ENCODE measurements around the gene OR51Q1. TPM values are rescaled to one million over a fixed set of nuclear protein-coding genes. Genes with fewer than 3 reads are reported as not detected.

The OR51Q1 gene, protein sequence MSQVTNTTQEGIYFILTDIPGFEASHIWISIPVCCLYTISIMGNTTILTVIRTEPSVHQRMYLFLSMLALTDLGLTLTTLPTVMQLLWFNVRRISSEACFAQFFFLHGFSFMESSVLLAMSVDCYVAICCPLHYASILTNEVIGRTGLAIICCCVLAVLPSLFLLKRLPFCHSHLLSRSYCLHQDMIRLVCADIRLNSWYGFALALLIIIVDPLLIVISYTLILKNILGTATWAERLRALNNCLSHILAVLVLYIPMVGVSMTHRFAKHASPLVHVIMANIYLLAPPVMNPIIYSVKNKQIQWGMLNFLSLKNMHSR
- total RNA-seq = not detected in 2 replicates

DNA sequence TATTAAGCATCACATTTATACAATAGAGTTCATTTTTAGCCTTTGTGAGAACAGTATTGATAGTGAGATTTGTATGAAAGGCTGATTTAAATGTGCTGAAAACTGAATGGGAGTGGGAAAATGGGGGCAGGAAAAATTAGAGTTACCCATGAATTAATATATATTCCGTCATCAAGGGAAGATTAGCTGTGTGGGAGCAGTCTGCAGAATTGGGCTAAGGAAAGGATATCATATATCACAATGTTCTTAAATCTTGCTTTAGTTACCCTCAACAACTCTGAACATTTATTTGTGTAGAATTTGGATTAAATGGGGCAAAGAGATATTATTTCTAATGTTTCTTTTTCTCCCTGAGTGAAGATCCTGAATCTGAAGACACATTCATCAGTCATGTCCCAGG is at the start of gene OR51Q1:
Gene OR51Q1 (plus strand): TSS at position 301 of the 400 bp plus-strand sequence. CDS start 90 bp downstream, at position 391.
- no peak for DNase-seq (ENCODE audit: low read depth in 2 of 2)

DNA sequence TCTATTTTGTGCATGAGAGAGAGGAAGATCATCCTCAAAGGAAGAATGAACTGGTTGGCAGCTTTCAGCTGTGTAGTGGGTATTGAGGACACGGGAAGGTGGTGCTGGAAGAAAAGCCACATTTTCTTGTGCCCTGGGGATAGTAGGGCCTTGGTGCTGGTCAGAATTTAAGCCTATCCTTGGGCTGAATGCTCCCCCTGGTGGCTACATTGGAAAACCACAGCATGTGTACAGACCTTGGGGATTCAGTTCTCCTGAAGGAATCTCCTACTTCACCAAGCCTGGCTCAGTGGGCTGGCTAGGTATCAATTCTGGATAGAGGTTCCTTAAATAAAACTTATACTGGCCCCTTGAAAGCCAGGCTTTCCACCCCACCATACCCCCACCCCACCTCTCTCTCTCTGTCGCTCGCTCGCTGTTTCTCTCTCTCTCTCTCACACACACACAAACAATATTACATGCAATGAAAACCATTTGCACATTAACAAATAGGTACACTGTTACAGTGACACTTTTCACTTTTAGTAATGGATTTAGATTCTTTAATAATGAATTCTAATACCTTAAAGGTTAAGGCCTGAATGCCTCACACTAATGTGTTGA is 41.1 kb upstream of the OR51Q1 start:
- peak; percentile 33 to 75 for DNase-seq (ENCODE audit: low read depth in 2 of 2)

DNA sequence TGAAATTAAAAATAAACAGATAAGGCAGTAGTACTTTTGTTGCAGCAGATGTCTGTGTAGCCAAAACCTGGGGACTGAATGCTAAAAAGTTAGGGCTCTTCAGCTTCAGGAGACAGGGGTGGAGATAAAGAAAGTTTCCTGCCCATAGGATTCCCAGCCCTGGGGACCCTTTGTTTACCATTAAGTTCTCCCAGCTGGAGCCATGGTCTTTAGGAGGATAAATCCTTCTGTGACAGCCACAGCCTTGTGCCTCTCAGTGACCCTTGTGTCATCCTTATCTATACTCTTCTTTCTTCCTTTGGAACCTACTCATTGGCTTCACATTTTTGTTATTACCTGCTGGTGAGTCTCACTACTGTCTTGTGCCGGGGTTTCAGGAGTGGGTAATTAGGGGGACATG is 38.3 kb upstream of the OR51Q1 start, which contains the start of gene OR51M1:
Gene OR51M1 (plus strand): TSS at position 237 of the 400 bp plus-strand sequence. CDS start 5,587 bp downstream, outside the sequence.
- DNase-seq (ENCODE audit: low read depth in 2 of 2) = no peak

DNA sequence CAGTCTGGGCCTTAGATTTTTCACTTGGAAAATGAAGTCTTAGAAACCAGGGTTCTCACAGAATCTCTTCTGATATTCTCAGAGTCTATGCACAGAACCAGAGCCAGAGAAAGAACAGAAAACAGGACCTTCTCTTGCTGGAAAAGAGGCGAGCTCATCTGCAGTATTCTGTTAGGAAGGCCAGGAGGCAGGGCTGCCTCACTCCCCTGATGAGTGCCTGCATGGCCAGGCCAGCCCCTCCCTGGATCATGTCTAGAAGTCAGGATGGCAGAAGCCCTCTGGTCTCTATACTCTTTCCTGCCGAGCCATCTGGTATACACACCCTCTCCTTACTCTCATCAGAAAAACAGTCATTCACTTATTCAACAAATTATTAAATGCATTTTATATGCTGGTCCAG is 37.6 kb upstream of the OR51Q1 start:
- no peak for DNase-seq (ENCODE audit: low read depth in 2 of 2)

DNA sequence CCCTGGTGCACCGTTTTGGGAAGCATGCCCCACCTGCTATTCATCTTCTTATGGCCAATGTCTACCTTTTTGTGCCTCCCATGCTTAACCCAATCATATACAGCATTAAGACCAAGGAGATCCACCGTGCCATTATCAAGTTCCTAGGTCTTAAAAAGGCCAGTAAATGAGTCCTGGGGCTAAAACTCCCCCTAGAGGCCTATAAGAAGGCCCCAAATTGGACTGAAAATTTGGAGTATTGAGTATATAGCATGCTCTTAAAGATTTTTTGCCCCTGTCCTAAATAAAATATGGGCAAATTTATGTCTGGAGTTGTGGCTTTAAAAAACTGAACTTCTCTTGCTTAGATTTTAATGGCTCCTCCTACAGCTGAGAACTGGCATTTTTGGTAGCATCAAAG is 31.7 kb upstream of the OR51Q1 start:
- no peak for DNase-seq (ENCODE audit: low read depth in 2 of 2)

DNA sequence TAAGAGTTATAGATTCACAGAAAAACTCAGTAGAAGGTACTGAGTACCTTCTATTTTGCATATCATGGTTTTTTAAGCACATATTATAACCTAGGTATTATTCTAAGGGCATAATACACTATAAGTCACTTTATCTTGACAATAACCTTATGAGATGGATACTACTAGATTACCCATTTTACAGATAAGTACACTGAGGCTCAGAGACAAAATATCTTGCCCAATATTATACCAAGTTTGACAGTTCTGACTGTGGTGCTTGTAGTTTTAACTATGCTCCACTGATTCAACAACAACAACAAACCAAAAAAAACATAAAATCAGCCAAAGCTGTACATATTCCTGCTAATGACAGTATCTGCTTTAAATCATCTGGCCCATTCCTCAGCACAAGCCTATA is 27.8 kb upstream of the OR51Q1 start:
- DNase-seq (ENCODE audit: low read depth in 2 of 2) = no peak

DNA sequence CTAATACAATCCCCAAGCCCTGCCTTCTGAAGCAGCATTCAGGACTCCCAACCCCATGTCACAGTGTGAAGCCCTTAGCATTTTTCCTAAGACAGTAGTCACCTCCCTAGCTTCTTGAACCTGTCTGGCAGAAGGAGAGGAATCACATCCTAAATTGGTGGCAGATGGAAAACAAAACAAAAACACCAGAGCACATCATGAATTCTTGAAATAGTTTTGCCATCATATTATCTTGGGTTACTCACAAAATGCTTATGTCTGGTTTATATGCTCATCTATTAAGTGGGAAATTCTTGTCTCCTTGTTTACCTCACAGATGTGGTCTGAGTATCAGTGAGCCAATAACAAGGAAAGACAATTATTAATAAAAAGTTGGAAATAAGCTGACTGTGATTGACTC is 23.0 kb upstream of the OR51Q1 start:
- no peak for DNase-seq (ENCODE audit: low read depth in 2 of 2)

DNA sequence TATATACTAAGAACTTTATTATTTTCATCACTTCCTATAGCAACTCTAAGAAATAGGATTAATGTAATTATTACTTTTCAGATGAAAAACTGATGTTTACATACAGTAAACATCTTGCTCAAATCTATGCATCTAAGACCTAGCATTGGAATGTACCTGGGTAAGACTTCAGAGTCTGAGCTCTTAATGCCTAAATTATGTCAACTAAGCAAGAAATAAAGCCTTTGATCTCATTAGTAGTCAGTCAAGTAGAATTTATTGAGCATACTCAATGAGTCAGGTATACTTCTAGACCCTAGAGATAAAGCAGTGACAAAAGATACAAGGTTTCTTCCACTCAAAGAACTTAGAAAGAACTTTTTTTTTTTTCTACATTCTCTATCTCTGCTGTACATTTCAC is 16.7 kb upstream of the OR51Q1 start:
- no peak for DNase-seq (ENCODE audit: low read depth in 2 of 2)

DNA sequence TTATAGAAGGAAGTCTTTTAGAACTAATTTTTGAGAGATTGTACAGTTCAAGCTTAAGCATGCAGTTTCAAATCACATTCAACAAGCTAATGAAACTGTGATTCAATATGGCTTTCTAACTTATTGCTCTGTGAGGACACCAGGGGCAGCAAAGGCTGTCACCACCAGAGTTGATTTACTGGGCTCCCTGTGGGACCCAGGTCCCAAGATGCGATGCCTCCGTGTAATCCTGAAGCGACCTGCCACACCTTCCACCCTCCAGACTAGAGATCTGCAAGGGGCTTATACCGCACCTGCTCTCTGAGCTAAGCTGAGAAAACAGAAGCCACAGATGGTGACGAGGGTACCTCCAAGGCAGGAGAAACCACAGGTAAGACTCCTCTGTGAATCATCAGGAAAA is 918 bp upstream of the OR51Q1 start:
- no peak for DNase-seq (ENCODE audit: low read depth in 2 of 2)

DNA sequence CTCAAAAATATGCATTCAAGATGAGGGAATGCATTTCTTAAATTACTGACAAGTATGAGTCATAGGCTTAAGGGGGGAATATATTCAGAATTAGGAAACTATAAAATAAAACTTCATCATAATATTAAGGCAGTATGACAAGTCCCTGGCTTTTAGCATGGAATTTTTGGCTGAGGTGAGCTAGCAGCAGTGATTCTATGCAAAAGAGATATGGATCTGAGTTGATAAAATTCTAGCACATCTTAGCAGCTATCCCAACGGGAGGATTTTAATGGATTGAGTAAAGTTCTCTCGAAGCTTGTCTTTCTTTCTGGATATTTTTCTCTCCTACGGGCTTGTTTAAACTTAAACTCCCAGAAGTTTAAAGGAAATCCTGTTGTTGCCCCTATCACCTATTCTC is 1.2 kb downstream of the OR51Q1 start:
- no peak for DNase-seq (ENCODE audit: low read depth in 2 of 2)

DNA sequence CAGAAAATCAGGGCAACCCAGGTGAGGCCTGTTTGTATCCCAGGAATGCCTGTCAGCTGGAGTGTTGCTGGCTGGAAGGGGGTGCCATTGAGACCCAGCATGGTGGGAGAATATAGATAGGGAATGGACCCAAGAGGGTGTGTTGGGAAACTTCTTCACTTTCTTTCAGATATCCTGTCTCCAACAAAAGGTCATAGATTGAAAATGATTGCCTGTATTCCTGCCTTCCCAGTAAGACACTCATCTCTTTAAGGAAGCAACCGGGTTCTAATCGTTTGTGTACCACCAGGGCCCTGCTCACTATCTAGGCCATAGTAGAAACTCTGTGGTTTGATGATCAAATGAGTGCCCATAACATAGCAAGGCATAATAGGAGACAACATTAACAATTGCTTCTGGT is 19.5 kb downstream of the OR51Q1 start, which contains the start of gene OR51I1:
Gene OR51I1 (minus strand): TSS at position 101 of the 400 bp plus-strand sequence. CDS start 0 bp downstream, at position 101.
- DNase-seq (ENCODE audit: low read depth in 2 of 2) = no peak

DNA sequence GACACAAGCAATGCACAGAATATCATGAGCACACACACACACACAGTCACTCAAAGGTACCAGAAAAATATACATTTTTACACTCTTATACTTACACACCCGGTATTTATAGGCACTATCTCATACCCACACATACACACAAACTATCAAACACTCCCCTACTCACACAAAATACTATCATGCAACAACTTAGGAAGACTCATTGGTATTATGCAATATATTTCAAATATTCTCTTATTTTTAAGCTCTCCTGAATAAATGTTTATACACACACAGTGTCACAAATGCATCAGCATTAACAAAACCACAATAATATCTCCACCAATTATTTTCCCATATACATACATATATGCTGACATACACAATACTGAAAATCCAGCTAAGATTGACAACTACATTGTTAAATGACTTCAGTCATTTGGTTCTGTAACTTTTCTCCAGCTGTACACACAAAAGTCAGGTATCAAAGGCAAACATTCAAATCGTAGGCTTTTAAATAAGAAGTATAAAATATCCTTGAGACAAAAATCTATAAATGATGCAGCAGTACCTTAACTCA is 22.0 kb downstream of the OR51Q1 start:
- no peak for DNase-seq (ENCODE audit: low read depth in 2 of 2)

DNA sequence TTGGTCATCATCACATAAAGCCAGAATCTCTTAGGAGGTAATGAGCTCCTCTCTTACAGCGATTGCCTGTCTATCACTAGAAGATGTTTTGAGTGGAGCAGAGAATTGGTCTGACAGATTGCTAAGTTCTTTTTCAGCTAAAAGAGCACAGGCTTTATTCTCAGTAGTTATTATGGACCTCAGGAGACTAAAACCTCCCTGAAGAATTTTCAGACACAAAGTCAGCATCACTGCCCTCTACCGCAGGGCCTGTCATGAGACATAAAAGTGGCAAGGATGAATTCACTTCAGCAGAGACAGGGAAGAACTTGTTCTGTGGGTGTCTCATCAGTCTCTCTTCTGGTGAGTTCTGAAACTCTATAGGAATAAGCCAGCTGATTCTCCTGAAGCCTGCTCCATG is 27.1 kb downstream of the OR51Q1 start, which contains the start of gene OR51I2:
Gene OR51I2 (plus strand): TSS at position 301 of the 400 bp plus-strand sequence. CDS start 4,166 bp downstream, outside the sequence.
- no peak for DNase-seq (ENCODE audit: low read depth in 2 of 2)

DNA sequence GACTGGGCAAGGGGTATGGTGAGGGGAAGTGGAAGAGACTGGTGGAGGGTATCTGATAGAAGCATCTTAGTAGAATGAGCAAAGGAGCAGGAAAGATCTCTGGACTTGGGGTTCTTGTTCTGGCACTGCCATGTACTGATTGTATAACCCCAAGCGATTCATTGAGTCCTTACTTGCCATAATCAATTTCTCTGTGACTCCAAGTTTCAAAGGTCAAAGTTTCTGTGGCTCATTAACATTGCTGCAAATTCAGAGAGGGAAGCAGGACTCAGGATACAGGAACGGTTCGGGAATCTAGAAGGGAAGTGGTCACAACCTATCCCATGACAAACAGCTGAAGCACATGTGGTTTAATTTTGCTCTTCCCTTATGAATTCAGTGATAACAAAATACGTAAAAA is 27.5 kb downstream of the OR51Q1 start:
- no peak for DNase-seq (ENCODE audit: low read depth in 2 of 2)

DNA sequence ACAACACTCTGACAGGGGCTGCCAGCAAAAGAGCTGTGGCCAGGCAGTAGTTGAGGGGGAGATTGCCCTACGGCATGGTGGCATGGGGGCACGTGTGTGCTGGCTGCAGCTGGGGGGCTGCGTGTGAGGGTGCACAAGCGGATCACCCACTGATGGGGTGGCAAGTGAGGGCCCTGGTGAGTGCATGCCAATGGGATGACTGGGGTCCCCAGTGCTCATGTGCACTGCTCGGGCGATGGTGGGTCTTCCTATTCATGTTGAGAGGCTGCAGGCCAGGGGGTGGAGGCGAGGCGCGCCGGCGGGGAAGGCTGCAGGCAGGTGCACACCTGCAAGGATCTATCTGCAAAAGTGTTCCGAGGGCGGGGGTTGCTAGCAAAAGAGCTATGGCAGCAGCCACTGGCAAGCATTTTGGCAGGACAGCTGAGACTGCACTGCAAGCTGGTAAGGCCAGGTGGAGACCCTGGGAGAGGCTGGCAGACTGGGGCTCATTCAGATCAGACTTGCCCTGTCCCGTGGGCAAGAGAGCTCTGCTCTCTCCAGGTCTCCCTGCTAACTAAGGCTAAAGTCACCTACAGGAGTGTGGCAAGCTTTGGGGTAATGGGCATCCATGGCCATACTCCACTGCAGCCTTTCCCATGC is 39.2 kb downstream of the OR51Q1 start:
- no peak for DNase-seq (ENCODE audit: low read depth in 2 of 2)

DNA sequence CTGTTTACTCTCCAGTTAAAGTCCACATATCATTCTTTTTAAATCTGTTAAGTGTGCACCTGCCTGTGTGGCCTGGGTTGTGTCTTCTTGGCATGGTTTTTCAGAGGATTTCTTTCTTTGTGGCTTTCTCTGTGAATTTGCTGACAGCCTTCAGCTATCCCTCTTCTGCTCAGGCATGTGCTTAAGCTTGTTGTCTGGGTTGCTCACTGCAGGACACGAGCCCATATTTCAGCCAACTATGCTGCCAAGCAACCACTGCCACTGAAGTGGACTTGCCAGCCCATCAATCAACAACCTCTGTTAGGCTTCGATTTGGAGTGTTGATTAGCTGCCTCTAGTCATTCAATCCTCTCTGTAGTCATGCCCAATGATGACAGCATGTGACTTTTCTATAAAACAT is 45.6 kb downstream of the OR51Q1 start:
- DNase-seq (ENCODE audit: low read depth in 2 of 2) = no peak

Other genes starting within 250 kb of the OR51Q1 start
- not detected in 2 replicates for gene OR51V1, start 221.4 kb upstream of the OR51Q1 start, total RNA-seq
- gene HBB, start 195.0 kb upstream of the OR51Q1 start, total RNA-seq = not detected in 2 replicates
- gene HBD, start 187.6 kb upstream of the OR51Q1 start, total RNA-seq = not detected in 2 replicates
- gene HBG1, start 172.3 kb upstream of the OR51Q1 start, total RNA-seq = not detected in 2 replicates
- gene HBG2, start 167.3 kb upstream of the OR51Q1 start, total RNA-seq = not detected in 2 replicates
- gene HBE1, start 152.2 kb upstream of the OR51Q1 start, total RNA-seq = not detected in 2 replicates
- not detected in 2 replicates for gene OR51B4, start 120.2 kb upstream of the OR51Q1 start, total RNA-seq
- gene OR51B2, start 97.8 kb upstream of the OR51Q1 start, total RNA-seq = not detected in 2 replicates
- not detected in 2 replicates for gene OR51B5, start 78.6 kb upstream of the OR51Q1 start, total RNA-seq
- gene OR51B6, start 70.6 kb upstream of the OR51Q1 start, total RNA-seq = not detected in 2 replicates
- not detected in 2 replicates for gene OR51M1, start 38.3 kb upstream of the OR51Q1 start, total RNA-seq
- gene OR51I1, start 19.4 kb downstream of the OR51Q1 start, total RNA-seq = 0.13 TPM in 1 of 2 replicates, not detected in the other
- gene OR51I2, start 27.2 kb downstream of the OR51Q1 start, total RNA-seq = not detected in 2 replicates
- gene OR52D1, start 66.6 kb downstream of the OR51Q1 start, total RNA-seq = not detected in 2 replicates
- not detected in 2 replicates for gene UBQLN3, start 87.8 kb downstream of the OR51Q1 start, total RNA-seq
- not detected in 2 replicates for gene UBQLNL, start 94.6 kb downstream of the OR51Q1 start, total RNA-seq
- 0.13 TPM in 2 replicates for gene OR52H1, start 126.4 kb downstream of the OR51Q1 start, total RNA-seq
- not detected in 2 replicates for gene OR52B6, start 158.8 kb downstream of the OR51Q1 start, total RNA-seq
- 0.38 and 3.9 TPM in 2 replicates for gene TRIM6, start 174.5 kb downstream of the OR51Q1 start, total RNA-seq
- gene TRIM34, start 202.9 kb downstream of the OR51Q1 start, total RNA-seq = 8.0 and 8.1 TPM in 2 replicates

Measured in dermis microvascular lymphatic vessel endothelial cell (primary cell).